Panc1 (cell line): ENCODE results near the gene SNTG2. TPM values are rescaled to one million over a fixed set of nuclear protein-coding genes. Genes with fewer than 3 reads are reported as not detected.

ENCODE experiments used
- ATAC-seq: fragments of 200-7000 bp; cut with Tn5 transposase; 2 replicates; pipeline ENCODE4 v1.9.1; 2020; ENCODE audit warnings: mild to moderate bottlenecking, moderate library complexity
- BruUV-seq: library from RNA; stranded (reverse); fragments of 400-500 nt; replicated peaks from 2 replicates; lab custom pipeline; 2021; lab: Mats Ljungman, UMichigan
- CTCF ChIA-PET: fragments of 300-600 bp; sonication (Branson Sonifier 250); formaldehyde crosslinking; loops from one replicate; lab custom pipeline; 2022; ENCODE audit warnings: antibody characterized with exemption; lab: Charles Lee
- POLR2A ChIA-PET: fragments of 300-600 bp; sonication (Branson Sonifier 250); formaldehyde crosslinking; loops from one replicate; lab custom pipeline; 2022; ENCODE audit warnings: antibody characterized with exemption; lab: Charles Lee
- DNase-seq: peaks from one replicate; pipeline ENCODE4 v3.0.0-alpha.2; 2010; ENCODE audit warnings: low read depth, low spot score
- H3K27ac ChIP-seq: 2 replicates; pipeline ENCODE4 v1.5.1; 2011; ENCODE audit warnings: mild to moderate bottlenecking, low read length, inconsistent platforms
- H3K27me3 ChIP-seq: fragments of 200-500 bp; sonication (Bioruptor generic); 2 replicates; pipeline ENCODE4 v1.6.0; 2014; ENCODE audit warnings: low read length, inconsistent platforms; ENCODE audit not compliant: control insufficient read depth, insufficient read depth
- H3K36me3 ChIP-seq: fragments of 200-500 bp; sonication (Bioruptor generic); 2 replicates; pipeline ENCODE4 v1.5.1; 2014; ENCODE audit warnings: inconsistent platforms, mild to moderate bottlenecking, low read length, moderate library complexity; ENCODE audit not compliant: control insufficient read depth, insufficient read depth
- H3K4me1 ChIP-seq: 2 replicates; pipeline ENCODE4 v1.5.1; 2011; ENCODE audit warnings: inconsistent platforms, mild to moderate bottlenecking, low read length, moderate library complexity; ENCODE audit not compliant: control insufficient read depth, insufficient read depth
- H3K4me3 ChIP-seq, 2 experiments: 2 replicates each; pipeline ENCODE4 v1.5.1; 2011 to 2012; ENCODE audit warnings: low read depth in 2 of 2, low read length in 2 of 2, mild to moderate bottlenecking in 2 of 2, inconsistent platforms in 1 of 2, moderate library complexity in 1 of 2
- H3K9me3 ChIP-seq: fragments of 200-500 bp; sonication (Bioruptor generic); 2 replicates; pipeline ENCODE4 v1.5.1; 2014; ENCODE audit warnings: low read depth, mild to moderate bottlenecking, inconsistent platforms, low read length, moderate library complexity; ENCODE audit not compliant: control insufficient read depth, insufficient read depth
- CTCF ChIP-seq: fragments of 450-650 bp; IDR thresholded peaks from 2 replicates; pipeline ENCODE4 v1.5.1; 2017; ENCODE audit warnings: mild to moderate bottlenecking
- POLR2AphosphoS5 ChIP-seq: IDR thresholded peaks from 2 replicates; pipeline ENCODE4 v1.6.1; 2012; ENCODE audit warnings: mild to moderate bottlenecking, low read depth, low read length, moderate library complexity
- REST ChIP-seq, 2 experiments: IDR thresholded peaks; 2 replicates each; pipeline ENCODE4 v1.6.1; 2011 to 2012; ENCODE audit warnings: low read depth in 2 of 2, control low read depth in 1 of 2, low read length in 1 of 2, mild to moderate bottlenecking in 1 of 2, moderate library complexity in 1 of 2; ENCODE audit not compliant: insufficient read depth in 1 of 2
- SIN3A ChIP-seq: IDR thresholded peaks from 2 replicates; pipeline ENCODE4 v1.6.1; 2012; ENCODE audit warnings: low read depth, mild to moderate bottlenecking, low read length, moderate library complexity, borderline replicate concordance; ENCODE audit not compliant: insufficient read depth
- TCF7L2 ChIP-seq: IDR thresholded peaks from 2 replicates; pipeline ENCODE4 v1.6.1; 2011; ENCODE audit warnings: mild to moderate bottlenecking, low read depth, low read length, inconsistent platforms
- in situ Hi-C: cut with HindIII; loops from 2 replicates; pipeline ENCODE4 v1.10.0; 2016; ENCODE audit warnings: low sequenced_read_pairs, low pct_unique_long_range_greater_than_20kb
- intact Hi-C: fragments of 100-400 bp; cut with micrococcal nuclease; formaldehyde crosslinking; loops from one replicate; pipeline ENCODE4 v1.10.0; 2022; ENCODE audit not compliant: unreplicated experiment
- total RNA-seq: library from RNA; stranded (reverse); gene quantifications from one replicate; pipeline ENCODE4 v1.2.1, GENCODE V29; 2021; ENCODE audit not compliant: unreplicated experiment

Gene SNTG2
- total RNA-seq, 1 experiment from 2014 or later: not detected

- Histone ChIP-seq H3K4me1 (no peaks in the 10 kb centered on the region), H3K36me3 (no peaks in the 10 kb centered on the region), H3K27me3 (no peaks in the 10 kb centered on the region), H3K27ac (no peak overlapping the region), H3K9me3 (no peaks in the 10 kb centered on the region), H3K4me3 (no peak overlapping the region)
- TF ChIP-seq REST (IDR thresholded peaks at IDR 0.05; ENCODE audit: insufficient read depth in 1 of 2, low read depth in 2 of 2, low read length in 1 of 2) (no peak), TCF7L2 (no peak), CTCF (no peak), POLR2AphosphoS5 (no peak)
- in situ Hi-C loops (no loop called here), intact Hi-C loops (no loop called here)
- DNase-seq: no peak
- ATAC-seq: no peak
- ChIA-PET POLR2A (no interaction called here), CTCF (no interaction called here)
- no TSS peak for BruUV-seq
Observed at GRCh38 chr2:1353124-1353523, 402.5 kb downstream of the SNTG2 start.

GRCh38 chr2:1353543-1353942, 402.9 kb downstream of the SNTG2 start:
- ATAC-seq: no peak
- TF ChIP-seq SIN3A: no peak
- no peak for TF ChIP-seq REST (IDR thresholded peaks at IDR 0.05; ENCODE audit: insufficient read depth in 1 of 2, low read depth in 2 of 2, low read length in 1 of 2)
- TF ChIP-seq POLR2AphosphoS5: no peak
- TF ChIP-seq TCF7L2: no peak
- TF ChIP-seq CTCF: no peak
- no peaks in the 10 kb centered on the region for H3K4me1 ChIP-seq
- POLR2A ChIA-PET: no interaction called here
- no peaks in the 10 kb centered on the region for H3K36me3 ChIP-seq
- H3K4me3 ChIP-seq: no peak overlapping the region
- no peaks in the 10 kb centered on the region for H3K9me3 ChIP-seq
- CTCF ChIA-PET: no interaction called here
- in situ Hi-C loops (no loop called here), intact Hi-C loops (no loop called here)
- H3K27ac ChIP-seq: no peak overlapping the region
- BruUV-seq: no TSS peak
- DNase-seq: no peak
- no peaks in the 10 kb centered on the region for H3K27me3 ChIP-seq
